B cell (primary cell): ENCODE data around the gene SGO1. TPM values are rescaled to one million over a fixed set of nuclear protein-coding genes. Genes with fewer than 3 reads are reported as not detected.

Source experiments
- ATAC-seq: fragments of 200-7000 bp; cut with Tn5 transposase; one replicate; pipeline ENCODE4 v1.10.0; 2021; ENCODE audit warnings: low read depth, mild to moderate bottlenecking, moderate number of reproducible peaks, moderate library complexity
- CTCF ChIA-PET: fragments of 350-600 bp; sonication (Branson Sonifier 250); formaldehyde crosslinking; loops from one replicate; lab custom pipeline; 2021; ENCODE audit warnings: antibody characterized with exemption, inconsistent platforms; lab: Charles Lee
- POLR2A ChIA-PET: fragments of 350-600 bp; sonication (Branson Sonifier 250); formaldehyde crosslinking; loops from one replicate; lab custom pipeline; 2021; ENCODE audit warnings: antibody characterized with exemption; lab: Charles Lee
- DNase-seq: peaks from one replicate; pipeline ENCODE4 v3.0.0; 2013
- H2AFZ ChIP-seq: 2 replicates; pipeline ENCODE4 v1.6.1; 2012; ENCODE audit warnings: mild to moderate bottlenecking, low read depth, low read length; ENCODE audit not compliant: insufficient read depth, poor library complexity, severe bottlenecking
- H3K27ac ChIP-seq, 2 donors: 1 replicate in 1 of 2; 2 replicates in 1 of 2; pipeline ENCODE4 v1.5.1; 2012 to 2013; ENCODE audit warnings: low read length in 2 of 2, mild to moderate bottlenecking in 2 of 2, moderate library complexity in 1 of 2
- H3K27me3 ChIP-seq, 4 experiments: fragments of 200-600 bp in 1 of 4; sonication (generic) in 1 of 4; replicated peaks in 1 of 4; 1 replicate in 2 of 4; 2 replicates in 2 of 4; pipeline versions ENCODE4 v1.6.1 to v1.7.0; 2013 to 2016; ENCODE audit warnings: low read length in 3 of 4, mild to moderate bottlenecking in 2 of 4, mixed read lengths in 1 of 4, moderate library complexity in 1 of 4; ENCODE audit not compliant: insufficient read depth in 4 of 4, control insufficient read depth in 3 of 4; ENCODE audit errors: control extremely low read depth in 1 of 4
- H3K36me3 ChIP-seq, 2 experiments: replicated peaks in 1 of 2; 1 replicate in 1 of 2; 2 replicates in 1 of 2; pipeline versions ENCODE4 v1.6.1 to v1.7.1; 2013; ENCODE audit warnings: low read length in 1 of 2; ENCODE audit not compliant: insufficient read depth in 2 of 2, control insufficient read depth in 1 of 2; ENCODE audit errors: control extremely low read depth in 1 of 2, extremely low read depth in 1 of 2
- H3K4me1 ChIP-seq, 2 donors: fragments of 200-600 bp in 1 of 2; sonication (generic) in 1 of 2; 1 replicate in 1 of 2; 2 replicates in 1 of 2; pipeline versions ENCODE4 v1.5.1 to v1.6.1; 2013 to 2017; ENCODE audit warnings: low read length in 2 of 2; ENCODE audit not compliant: control insufficient read depth in 2 of 2, insufficient read depth in 2 of 2
- H3K4me2 ChIP-seq: replicated peaks from 2 replicates; pipeline ENCODE3; 2012; ENCODE audit warnings: mild to moderate bottlenecking, low read depth, low read length; ENCODE audit not compliant: poor library complexity, severe bottlenecking
- H3K4me3 ChIP-seq, 5 experiments: fragments of 200-600 bp in 1 of 5; sonication (generic) in 1 of 5; 1 replicate in 3 of 5; 2 replicates in 2 of 5; pipeline versions ENCODE4 v1.5.1 to v1.7.0; 2011 to 2016; ENCODE audit warnings: low read length in 4 of 5, mild to moderate bottlenecking in 4 of 5, low read depth in 2 of 5, control low read depth in 1 of 5, moderate library complexity in 1 of 5; ENCODE audit not compliant: insufficient read depth in 1 of 5; ENCODE audit errors: control extremely low read depth in 1 of 5, extremely low read depth in 1 of 5
- H3K79me2 ChIP-seq: fragments of 200-600 bp; sonication (generic); one replicate; pipeline ENCODE4 v1.6.0; 2016; ENCODE audit warnings: low read length; ENCODE audit not compliant: control insufficient read depth, insufficient read depth
- H3K9ac ChIP-seq: fragments of 200-600 bp; sonication (generic); 2 replicates; pipeline ENCODE4 v1.6.1; 2017; ENCODE audit warnings: mild to moderate bottlenecking, low read length, moderate library complexity
- H3K9me3 ChIP-seq, 3 donors: one replicate each; pipeline versions ENCODE4 v1.6.1 to v1.7.1; 2013; ENCODE audit warnings: low read length in 2 of 3; ENCODE audit not compliant: control insufficient read depth in 2 of 3, insufficient read depth in 1 of 3; ENCODE audit errors: control extremely low read depth in 1 of 3
- H4K20me1 ChIP-seq: 2 replicates; pipeline ENCODE4 v1.6.0; 2012; ENCODE audit warnings: mild to moderate bottlenecking, low read length; ENCODE audit not compliant: insufficient read depth, control insufficient read depth, poor library complexity, severe bottlenecking
- H3K27ac Mint-ChIP-seq: one replicate; pipeline ENCODE4 v1.8.0; 2021; ENCODE audit warnings: mixed read lengths
- H3K27me3 Mint-ChIP-seq: one replicate; pipeline ENCODE4 v1.8.0; 2021; ENCODE audit warnings: mixed read lengths
- H3K4me1 Mint-ChIP-seq: one replicate; pipeline ENCODE4 v1.8.0; 2021; ENCODE audit warnings: mixed read lengths
- H3K4me3 Mint-ChIP-seq: one replicate; pipeline ENCODE4 v1.8.0; 2021; ENCODE audit warnings: mixed read lengths
- H3K9me3 Mint-ChIP-seq: one replicate; pipeline ENCODE4 v1.8.0; 2022; ENCODE audit warnings: mixed read lengths; ENCODE audit not compliant: insufficient read depth
- EZH2 ChIP-seq: IDR thresholded peaks from 2 replicates; pipeline ENCODE4 v1.6.1; 2012; ENCODE audit warnings: borderline replicate concordance, low read depth, mild to moderate bottlenecking, moderate library complexity, low read length; ENCODE audit not compliant: insufficient read depth, poor library complexity, severe bottlenecking
- WGBS: methylation state at CpG from one replicate; pipeline ENCODE4 v1.1.5; 2013; ENCODE audit warnings: missing lambda C conversion rate; ENCODE audit not compliant: insufficient coverage; 5-methylcytosine and 5-hydroxymethylcytosine counted together
- intact Hi-C: fragments of 100-400 bp; cut with micrococcal nuclease; formaldehyde crosslinking; loops from one replicate; pipeline ENCODE4 v1.10.0; 2022
- polyA plus RNA-seq: library from polyadenylated mRNA; depleted of rRNA; stranded (reverse); fragments of >200 nt; gene quantifications from 2 replicates; pipeline ENCODE4 v1.2.3, GENCODE V29; 2012
- total RNA-seq, 2 donors: library from RNA; stranded (reverse); fragments of 120-200 nt in 1 of 2; gene quantifications; 1 replicate in 1 of 2; 2 replicates in 1 of 2; pipeline versions ENCODE4 v1.2.3 to v1.2.4, GENCODE V29; 2013 to 2022
- TF ChIP-seq, protein P1 (sequence below): fragments of 200-600 bp; IDR thresholded peaks from one replicate; pipeline ENCODE4 v1.8.0; 2022; ENCODE audit warnings: antibody characterized with exemption, mild to moderate bottlenecking

SGO1 gene
- total and polyA plus RNA-seq, 2 donors (not counting 1 experiment from before 2014, with no cell fraction given) = 1.4 to 6.7 TPM

- POLR2A ChIA-PET = no interaction called here
- no peak for ATAC-seq
- intact Hi-C loops = no loop called here
- H4K20me1 ChIP-seq = no peaks in the 10 kb centered on the region
- H3K4me2 ChIP-seq = no peak overlapping the region
- H2AFZ ChIP-seq = no peak overlapping the region
- no peak for TF ChIP-seq EZH2
- TF ChIP-seq, protein P1, sequence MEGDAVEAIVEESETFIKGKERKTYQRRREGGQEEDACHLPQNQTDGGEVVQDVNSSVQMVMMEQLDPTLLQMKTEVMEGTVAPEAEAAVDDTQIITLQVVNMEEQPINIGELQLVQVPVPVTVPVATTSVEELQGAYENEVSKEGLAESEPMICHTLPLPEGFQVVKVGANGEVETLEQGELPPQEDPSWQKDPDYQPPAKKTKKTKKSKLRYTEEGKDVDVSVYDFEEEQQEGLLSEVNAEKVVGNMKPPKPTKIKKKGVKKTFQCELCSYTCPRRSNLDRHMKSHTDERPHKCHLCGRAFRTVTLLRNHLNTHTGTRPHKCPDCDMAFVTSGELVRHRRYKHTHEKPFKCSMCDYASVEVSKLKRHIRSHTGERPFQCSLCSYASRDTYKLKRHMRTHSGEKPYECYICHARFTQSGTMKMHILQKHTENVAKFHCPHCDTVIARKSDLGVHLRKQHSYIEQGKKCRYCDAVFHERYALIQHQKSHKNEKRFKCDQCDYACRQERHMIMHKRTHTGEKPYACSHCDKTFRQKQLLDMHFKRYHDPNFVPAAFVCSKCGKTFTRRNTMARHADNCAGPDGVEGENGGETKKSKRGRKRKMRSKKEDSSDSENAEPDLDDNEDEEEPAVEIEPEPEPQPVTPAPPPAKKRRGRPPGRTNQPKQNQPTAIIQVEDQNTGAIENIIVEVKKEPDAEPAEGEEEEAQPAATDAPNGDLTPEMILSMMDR = no peak
- WGBS = 91% methylated on average over 7 of the region's 7 CpGs
- Mint-ChIP-seq H3K4me3 (no peak overlapping the region), H3K4me1 (no peaks in the 10 kb centered on the region), H3K27ac (no peak overlapping the region), H3K9me3 (no peaks in the 10 kb centered on the region), H3K27me3 (no peaks in the 10 kb centered on the region)
- H3K9me3 ChIP-seq = peaks cover 0 to under 1% (median 0%) of the 10 kb centered on the region in 3 donors
- DNase-seq = no peak
- H3K4me1 ChIP-seq = no peaks in the 10 kb centered on the region
- no peak overlapping the region for H3K27ac ChIP-seq
- CTCF ChIA-PET = interaction anchor here (1.0 kb wide), 1 partner anchor 33 kb away, joined by 3 read pairs; no protein-coding TSS in a partner anchor
- no peak overlapping the region for H3K4me3 ChIP-seq
- no peak overlapping the region for H3K9ac ChIP-seq
- H3K79me2 ChIP-seq = no peaks in the 10 kb centered on the region
- H3K27me3 ChIP-seq = no peaks in the 10 kb centered on the region
- H3K36me3 ChIP-seq = no peaks in the 10 kb centered on the region
These were observed 49.8 kb upstream of the SGO1 start for GRCh38 chr3:20235796-20236195.

DNA sequence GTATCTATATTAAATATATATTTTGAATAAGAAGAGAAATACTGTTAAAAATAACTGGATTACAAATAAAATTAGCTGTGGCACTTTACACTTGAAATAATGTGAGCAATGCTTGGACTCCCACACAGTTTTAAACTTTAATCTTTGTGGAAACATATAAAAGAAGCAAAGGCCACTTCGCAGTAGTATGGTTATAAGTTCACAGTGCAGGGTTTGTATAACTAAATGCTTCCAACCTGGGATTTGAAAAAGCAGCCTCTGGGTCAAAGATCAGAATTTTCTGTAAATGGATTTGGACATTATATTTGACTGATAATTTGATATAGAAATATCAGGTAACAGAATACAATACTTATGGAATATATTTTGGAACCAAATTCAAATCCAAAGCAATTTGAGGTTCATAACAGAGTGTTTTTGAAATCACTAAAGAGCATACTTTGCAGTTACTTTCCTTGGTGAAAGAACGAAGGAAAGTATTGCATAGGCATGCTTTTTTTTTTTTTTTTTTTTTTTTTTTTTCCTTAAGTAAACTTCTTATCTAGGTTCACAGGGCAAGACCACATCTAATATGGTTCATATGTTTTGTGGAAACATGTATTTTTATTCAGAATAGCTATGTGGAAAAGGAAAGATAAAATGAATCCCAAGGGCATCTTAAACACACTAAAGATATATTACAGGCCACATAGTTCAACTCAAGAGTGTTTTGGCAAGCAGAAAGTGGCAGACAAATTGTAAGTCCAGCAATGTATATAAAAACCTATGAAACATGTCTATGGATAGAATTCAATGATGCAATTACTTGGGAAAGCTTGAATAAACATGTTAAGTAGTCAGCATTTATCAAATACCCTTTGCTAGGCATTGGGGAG lies 47.1 kb upstream of the SGO1 start:
- intact Hi-C loops = no loop called here
- no peak for DNase-seq
- no peak for ATAC-seq
- Histone ChIP-seq H3K27ac (no peak overlapping the region), H2AFZ (no peak overlapping the region), H3K4me1 (no peaks in the 10 kb centered on the region), H4K20me1 (no peaks in the 10 kb centered on the region), H3K9me3 (peaks cover 0 to 1% (median 0%) of the 10 kb centered on the region in 3 donors), H3K79me2 (no peaks in the 10 kb centered on the region), H3K4me2 (no peak overlapping the region), H3K27me3 (no peaks in the 10 kb centered on the region), H3K36me3 (no peaks in the 10 kb centered on the region), H3K4me3 (no peak overlapping the region), H3K9ac (no peak overlapping the region)
- H3K9me3 Mint-ChIP-seq = no peaks in the 10 kb centered on the region
- ChIA-PET POLR2A (no interaction called here), CTCF (interaction anchor here (0.7 kb wide), 2 partner anchors 11 to 119 kb away, joined by 3 to 4 read pairs; no protein-coding TSS in a partner anchor)
- TF ChIP-seq, protein P1 = no peak
- TF ChIP-seq EZH2 = no peak
- H3K27me3 Mint-ChIP-seq = no peaks in the 10 kb centered on the region
- H3K4me1 Mint-ChIP-seq = no peaks in the 10 kb centered on the region
- 100% methylated on average over 1 of the region's 2 CpGs for WGBS
- no peak overlapping the region for H3K27ac Mint-ChIP-seq
- no peak overlapping the region for H3K4me3 Mint-ChIP-seq
